GM12801 (cell line): ENCODE results near the gene AGPAT3.

Source experiments
- TF ChIP-seq, protein P1 (sequence below): IDR thresholded peaks from one replicate; pipeline ENCODE4 v1.5.1; 2011; ENCODE audit warnings: control low read depth; ENCODE audit not compliant: insufficient read length; ENCODE audit errors: extremely low read depth

AGPAT3 gene

DNA sequence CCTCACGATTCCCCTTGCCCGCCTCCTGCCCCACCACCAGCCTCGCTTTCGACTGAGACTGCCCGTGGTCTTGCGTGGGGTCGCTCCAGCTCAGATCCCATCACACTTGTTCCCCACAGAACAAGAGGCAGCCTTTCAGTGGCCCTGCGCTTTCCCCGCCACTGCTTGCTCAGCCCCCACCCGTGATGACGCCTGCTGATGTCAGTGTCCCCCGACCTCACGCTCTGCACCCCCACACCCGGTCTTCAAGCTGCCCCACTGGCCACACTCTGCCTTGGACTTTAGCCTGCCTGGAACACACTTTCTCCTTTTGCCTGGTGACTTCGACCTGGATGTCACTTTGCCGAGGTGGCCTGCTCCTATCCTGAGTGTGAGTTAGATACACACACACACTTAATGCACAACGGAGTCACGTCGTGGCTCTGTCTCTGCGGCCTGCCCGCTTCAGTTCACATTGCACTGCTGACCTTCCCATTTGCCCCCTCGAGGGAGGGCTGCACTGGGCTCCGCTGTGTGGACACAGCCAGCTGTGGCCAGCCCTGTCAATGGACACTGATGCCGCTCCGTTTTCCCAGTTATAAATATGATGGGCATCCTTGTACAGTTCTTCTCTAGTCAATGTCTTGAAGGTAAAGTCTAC, 13.0 kb downstream of the AGPAT3 start:
- TF ChIP-seq, protein P1, sequence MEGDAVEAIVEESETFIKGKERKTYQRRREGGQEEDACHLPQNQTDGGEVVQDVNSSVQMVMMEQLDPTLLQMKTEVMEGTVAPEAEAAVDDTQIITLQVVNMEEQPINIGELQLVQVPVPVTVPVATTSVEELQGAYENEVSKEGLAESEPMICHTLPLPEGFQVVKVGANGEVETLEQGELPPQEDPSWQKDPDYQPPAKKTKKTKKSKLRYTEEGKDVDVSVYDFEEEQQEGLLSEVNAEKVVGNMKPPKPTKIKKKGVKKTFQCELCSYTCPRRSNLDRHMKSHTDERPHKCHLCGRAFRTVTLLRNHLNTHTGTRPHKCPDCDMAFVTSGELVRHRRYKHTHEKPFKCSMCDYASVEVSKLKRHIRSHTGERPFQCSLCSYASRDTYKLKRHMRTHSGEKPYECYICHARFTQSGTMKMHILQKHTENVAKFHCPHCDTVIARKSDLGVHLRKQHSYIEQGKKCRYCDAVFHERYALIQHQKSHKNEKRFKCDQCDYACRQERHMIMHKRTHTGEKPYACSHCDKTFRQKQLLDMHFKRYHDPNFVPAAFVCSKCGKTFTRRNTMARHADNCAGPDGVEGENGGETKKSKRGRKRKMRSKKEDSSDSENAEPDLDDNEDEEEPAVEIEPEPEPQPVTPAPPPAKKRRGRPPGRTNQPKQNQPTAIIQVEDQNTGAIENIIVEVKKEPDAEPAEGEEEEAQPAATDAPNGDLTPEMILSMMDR: no peak

DNA sequence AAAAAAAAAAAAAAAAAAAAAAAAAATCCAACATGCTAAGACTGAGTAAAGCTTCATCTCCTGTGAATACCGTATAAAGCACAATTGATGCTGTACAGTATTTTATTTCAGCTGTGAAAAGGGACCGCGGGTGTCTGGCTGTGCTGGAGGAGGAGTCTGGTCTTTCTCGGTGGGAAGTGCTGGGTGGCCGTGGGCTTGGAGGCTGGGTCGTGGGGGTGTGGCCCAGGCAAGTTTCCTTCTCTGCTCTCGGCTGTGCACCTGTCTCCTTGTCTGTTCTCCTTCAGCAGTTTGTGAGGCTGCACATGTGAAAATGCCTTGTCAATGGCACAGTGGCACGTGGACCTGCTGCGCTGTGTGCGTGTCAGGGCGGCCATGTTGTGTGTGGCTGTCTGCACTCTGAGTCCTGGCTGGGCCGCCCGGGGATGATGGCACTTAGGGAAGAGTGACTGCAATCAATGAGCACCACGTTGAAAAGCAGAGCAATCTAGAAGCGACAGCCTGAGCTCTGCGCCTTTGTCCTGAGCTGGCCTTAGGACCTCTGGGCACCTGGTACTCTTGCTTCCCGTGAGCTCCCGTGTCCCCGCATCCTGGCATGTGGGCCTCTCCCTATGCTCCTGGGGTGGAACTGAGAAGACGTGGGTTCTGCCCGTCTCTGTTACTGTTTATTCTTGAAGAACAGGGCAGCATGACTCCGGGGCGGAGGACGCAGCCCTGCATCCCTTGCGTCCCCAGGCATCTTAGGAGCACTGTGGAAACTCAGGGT, 14.5 kb downstream of the AGPAT3 start:
- TF ChIP-seq, protein P1: no peak

DNA sequence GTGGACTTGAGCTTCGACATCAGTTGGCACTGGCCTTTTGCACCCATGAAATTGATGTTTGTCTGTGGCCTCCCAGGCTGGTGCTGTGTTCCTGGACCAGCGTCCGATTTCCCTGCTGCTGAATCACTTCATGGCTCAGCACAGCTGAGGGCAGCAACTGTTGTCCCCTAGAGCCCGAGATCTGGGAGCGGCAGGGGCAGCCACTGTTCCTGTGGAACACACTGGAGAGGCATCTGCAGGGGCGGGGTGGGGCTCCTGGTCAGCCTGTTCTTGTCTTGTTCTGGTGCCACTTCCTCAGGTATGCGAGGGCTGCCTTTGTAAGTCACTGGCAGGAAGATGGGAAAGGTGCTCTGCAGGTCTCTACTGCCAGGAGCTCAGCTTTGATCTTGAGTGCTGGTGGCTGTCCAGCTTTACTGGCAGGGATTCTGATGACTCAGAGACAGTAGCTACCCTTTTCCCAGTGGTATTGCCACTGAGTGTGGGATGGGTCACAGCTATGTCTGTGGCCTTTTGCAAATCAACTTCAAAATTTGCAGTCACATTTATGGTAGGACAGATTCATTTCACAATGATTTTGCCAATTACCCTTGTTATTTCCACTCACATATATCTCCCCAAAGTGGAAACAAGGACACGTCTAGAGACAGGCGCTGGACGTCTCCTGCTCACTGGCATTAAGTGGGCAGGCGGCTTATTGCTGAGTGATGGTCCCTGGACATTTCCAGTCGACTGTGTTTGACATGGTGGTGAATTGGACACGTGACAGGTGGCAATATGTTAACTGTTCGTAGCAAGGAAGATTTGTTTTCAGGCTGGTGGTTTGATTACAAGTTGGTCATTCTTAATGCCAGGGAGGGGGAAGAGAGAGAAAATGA, 15.3 kb downstream of the AGPAT3 start:
- TF ChIP-seq, protein P1: no peak

DNA sequence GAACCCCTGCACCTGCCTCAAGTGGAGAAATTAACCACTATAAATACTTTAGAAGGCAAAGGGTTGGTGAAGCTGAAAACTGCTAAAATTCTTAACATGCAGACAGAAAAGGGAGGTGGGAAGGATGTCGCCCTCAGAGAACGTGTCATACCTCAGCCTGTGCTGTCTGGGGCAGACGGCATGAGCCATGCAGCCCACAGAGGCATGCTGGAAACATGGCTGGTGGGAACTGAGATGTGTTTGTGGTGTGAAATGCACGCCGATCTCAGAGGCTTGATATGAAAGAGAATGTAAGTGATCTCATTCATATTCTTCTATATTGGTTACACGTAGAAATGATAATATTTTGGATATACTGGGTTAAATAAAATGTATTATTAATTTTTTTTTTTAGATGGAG, 16.3 kb downstream of the AGPAT3 start:
- TF ChIP-seq, protein P1: no peak

DNA sequence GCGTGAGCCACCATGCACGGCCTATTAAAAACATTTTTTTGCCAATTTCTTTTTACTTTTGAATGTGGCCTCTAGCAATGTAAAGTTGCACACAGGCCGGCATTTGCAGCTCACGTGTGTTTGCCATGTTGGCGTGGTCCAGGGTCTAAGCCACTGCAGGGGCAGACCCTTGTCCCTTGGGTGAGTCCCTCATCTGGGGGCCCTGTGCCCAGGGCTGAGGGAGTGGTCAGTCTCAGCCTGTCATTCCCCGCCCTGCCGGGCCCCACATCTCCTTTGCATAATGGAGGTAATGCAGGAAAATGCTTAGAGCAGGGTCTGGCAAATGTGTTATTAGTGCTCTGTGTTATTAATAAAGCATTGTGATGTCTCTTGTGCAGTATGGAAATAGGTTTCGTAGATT, 16.9 kb downstream of the AGPAT3 start:
- TF ChIP-seq, protein P1: no peak

DNA sequence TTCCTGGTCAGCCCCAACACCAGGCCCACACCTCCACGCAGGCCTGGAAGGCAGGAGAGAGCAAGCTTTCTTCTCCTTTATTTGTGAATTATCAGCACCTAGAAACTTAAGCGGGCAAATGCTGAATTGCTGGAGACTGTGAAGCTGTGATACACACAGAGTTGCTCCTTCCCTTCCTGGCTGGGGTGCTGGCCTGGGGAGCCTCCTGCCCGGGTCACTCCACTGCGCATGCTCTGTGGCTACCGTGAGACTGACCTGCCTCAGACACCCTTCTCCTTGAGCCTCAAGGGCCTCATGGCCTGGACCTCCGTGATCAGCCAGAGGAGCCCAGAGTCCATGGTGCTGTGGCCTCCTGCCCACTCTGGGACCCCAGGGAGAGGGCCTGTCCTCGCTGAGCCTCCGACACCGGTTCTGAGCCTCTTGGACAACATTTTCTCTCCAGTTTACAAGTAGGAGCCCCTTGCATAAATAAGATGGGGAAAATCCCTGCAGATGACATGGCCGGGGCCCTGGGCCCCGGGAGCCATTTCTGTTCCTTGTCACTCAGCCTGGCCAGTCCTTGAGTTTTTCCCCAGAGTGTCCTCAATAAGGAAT, 18.0 kb downstream of the AGPAT3 start:
- TF ChIP-seq, protein P1: no peak
